Measurements from ENCODE around the gene VPS8.

- TF ChIP-seq CTCF (IDR thresholded peaks at IDR 0.05), result no peak
- TF ChIP-seq, protein P1, sequence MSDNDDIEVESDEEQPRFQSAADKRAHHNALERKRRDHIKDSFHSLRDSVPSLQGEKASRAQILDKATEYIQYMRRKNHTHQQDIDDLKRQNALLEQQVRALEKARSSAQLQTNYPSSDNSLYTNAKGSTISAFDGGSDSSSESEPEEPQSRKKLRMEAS (IDR thresholded peaks at IDR 0.05), result no peak
These were observed 218.4 kb downstream of the VPS8 start for GRCh38 chr3:185030399-185030798.

Data from A549 (cell line).